Hepatocyte (in vitro differentiated cells): ENCODE measurements around the gene ALG14. TPM values are rescaled to one million over a fixed set of nuclear protein-coding genes. Genes with fewer than 3 reads are reported as not detected.
A peak's percentile ranks its signal among the peaks of the same experiment; 100 is the strongest.
"Not testable (repeated sequence)": the region's sequence is repeated elsewhere in the genome, so short reads cannot be mapped to it uniquely, and the experiment has no call there.

Source experiments
- DNase-seq: peaks from one replicate; pipeline ENCODE4 v3.0.0-alpha.2; 2016; ENCODE audit warnings: low spot score
- H2AFZ ChIP-seq: fragments of 200-600 bp; sonication (generic); 2 replicates; pipeline ENCODE4 v1.6.0; 2016; ENCODE audit warnings: antibody characterized with exemption, mild to moderate bottlenecking
- H3K27ac ChIP-seq: fragments of 200-600 bp; sonication (generic); 2 replicates; pipeline ENCODE4 v1.5.1; 2016; ENCODE audit warnings: mild to moderate bottlenecking
- H3K27me3 ChIP-seq: fragments of 200-600 bp; sonication (generic); 2 replicates; pipeline ENCODE4 v1.6.1; 2016
- H3K36me3 ChIP-seq: fragments of 200-600 bp; sonication (generic); replicated peaks from 2 replicates; pipeline ENCODE4 v1.5.1; 2016; ENCODE audit warnings: low read depth; ENCODE audit not compliant: insufficient read depth
- H3K4me1 ChIP-seq: fragments of 200-600 bp; sonication (generic); 2 replicates; pipeline ENCODE4 v1.5.1; 2016; ENCODE audit warnings: mild to moderate bottlenecking, moderate library complexity; ENCODE audit not compliant: insufficient read depth
- H3K4me2 ChIP-seq: fragments of 200-600 bp; sonication (generic); 2 replicates; pipeline ENCODE4 v1.6.0; 2016
- H3K4me3 ChIP-seq: fragments of 200-600 bp; sonication (generic); 2 replicates; pipeline ENCODE4 v1.5.1; 2016; ENCODE audit warnings: mild to moderate bottlenecking
- H3K79me2 ChIP-seq: fragments of 200-600 bp; sonication (generic); 2 replicates; pipeline ENCODE4 v1.6.0; 2017; ENCODE audit warnings: mild to moderate bottlenecking
- H3K9me2 ChIP-seq: fragments of 200-600 bp; sonication (generic); replicated peaks from 2 replicates; pipeline ENCODE4 v1.6.0; 2017; ENCODE audit warnings: mild to moderate bottlenecking; ENCODE audit not compliant: insufficient read depth
- H3K9me3 ChIP-seq: fragments of 200-600 bp; sonication (generic); 2 replicates; pipeline ENCODE4 v1.5.1; 2016; ENCODE audit warnings: low read depth, mild to moderate bottlenecking
- H4K20me1 ChIP-seq: fragments of 200-600 bp; sonication (generic); 2 replicates; pipeline ENCODE4 v1.6.0; 2016; ENCODE audit warnings: mild to moderate bottlenecking; ENCODE audit not compliant: insufficient read depth, poor library complexity, severe bottlenecking
- EZH2 ChIP-seq: fragments of 200-600 bp; sonication (generic); IDR thresholded peaks from 2 replicates; pipeline ENCODE4 v1.6.1; 2016; ENCODE audit warnings: antibody characterized with exemption, mild to moderate bottlenecking, borderline replicate concordance
- EZH2phosphoT487 ChIP-seq: fragments of 200-600 bp; sonication (generic); IDR thresholded peaks from one replicate; pipeline ENCODE4 v1.6.1; 2018; ENCODE audit warnings: antibody characterized with exemption, mild to moderate bottlenecking, low read depth, moderate library complexity; ENCODE audit not compliant: unreplicated experiment, severe bottlenecking
- WGBS: methylation state at CpG from one replicate; pipeline ENCODE4 v1.1.6; 2016; ENCODE audit warnings: low lambda C conversion rate; ENCODE audit errors: missing lambda C conversion rate; 5-methylcytosine and 5-hydroxymethylcytosine counted together
- polyA plus RNA-seq: library from polyadenylated mRNA; unstranded; fragments of >200 nt; fragmentation: Nextera tagmentation; extraction: Ambion mirVana; gene quantifications from 2 replicates; pipeline ENCODE4 v1.2.1, GENCODE V29; 2016
- total RNA-seq: library from RNA; depleted of rRNA; stranded (reverse); fragments of >200 nt; gene quantifications from 2 replicates; pipeline ENCODE4 v1.2.3, GENCODE V29; 2014
- TF ChIP-seq, protein P1 (sequence below): fragments of 200-600 bp; sonication (generic); IDR thresholded peaks from 2 replicates; pipeline ENCODE4 v1.5.1; 2016; ENCODE audit warnings: antibody characterized with exemption, mild to moderate bottlenecking; ENCODE audit not compliant: poor library complexity

ALG14 gene
- total and polyA plus RNA-seq, 2 experiments from 2014 or later = 2.5 to 22.5 TPM

DNA sequence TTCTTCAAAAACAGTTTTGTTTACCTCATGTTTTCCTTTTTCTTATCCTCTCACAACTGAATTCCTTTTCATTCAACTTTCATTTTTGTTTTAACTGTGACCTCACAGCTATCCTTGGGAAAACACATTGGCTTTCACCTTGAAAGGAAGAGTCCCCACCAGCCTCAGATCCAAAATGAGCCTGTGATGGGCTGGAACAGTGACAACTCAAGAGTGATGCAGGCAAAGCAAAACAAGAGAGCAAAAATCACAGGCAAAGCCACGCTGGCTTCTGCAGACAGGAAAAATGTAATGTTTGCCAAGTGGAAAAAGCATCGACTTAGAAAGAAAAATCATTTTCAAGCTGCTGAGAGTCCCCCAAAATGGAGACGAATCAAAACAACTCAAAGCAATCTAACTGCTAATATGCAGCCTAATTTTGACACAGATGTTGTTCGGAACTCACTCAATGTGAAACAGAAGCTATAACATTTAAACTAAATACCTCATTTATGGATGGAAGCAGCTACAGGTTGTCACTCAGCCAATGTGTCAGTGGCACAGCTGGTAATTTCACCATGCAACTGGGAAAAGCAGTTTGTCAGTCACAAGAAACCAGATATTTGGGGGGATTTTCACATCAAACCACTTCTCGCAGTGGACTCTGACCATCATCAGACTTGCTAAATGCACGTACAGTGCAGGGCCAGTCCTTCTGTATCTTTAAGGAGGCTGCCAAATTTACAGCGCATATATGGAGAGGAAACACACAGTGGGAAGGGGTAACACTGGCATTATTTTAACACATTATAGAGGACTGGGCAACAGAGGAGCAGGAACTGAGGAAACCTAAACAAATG is 50.7 kb downstream of the ALG14 start:
- TF ChIP-seq, protein P1, sequence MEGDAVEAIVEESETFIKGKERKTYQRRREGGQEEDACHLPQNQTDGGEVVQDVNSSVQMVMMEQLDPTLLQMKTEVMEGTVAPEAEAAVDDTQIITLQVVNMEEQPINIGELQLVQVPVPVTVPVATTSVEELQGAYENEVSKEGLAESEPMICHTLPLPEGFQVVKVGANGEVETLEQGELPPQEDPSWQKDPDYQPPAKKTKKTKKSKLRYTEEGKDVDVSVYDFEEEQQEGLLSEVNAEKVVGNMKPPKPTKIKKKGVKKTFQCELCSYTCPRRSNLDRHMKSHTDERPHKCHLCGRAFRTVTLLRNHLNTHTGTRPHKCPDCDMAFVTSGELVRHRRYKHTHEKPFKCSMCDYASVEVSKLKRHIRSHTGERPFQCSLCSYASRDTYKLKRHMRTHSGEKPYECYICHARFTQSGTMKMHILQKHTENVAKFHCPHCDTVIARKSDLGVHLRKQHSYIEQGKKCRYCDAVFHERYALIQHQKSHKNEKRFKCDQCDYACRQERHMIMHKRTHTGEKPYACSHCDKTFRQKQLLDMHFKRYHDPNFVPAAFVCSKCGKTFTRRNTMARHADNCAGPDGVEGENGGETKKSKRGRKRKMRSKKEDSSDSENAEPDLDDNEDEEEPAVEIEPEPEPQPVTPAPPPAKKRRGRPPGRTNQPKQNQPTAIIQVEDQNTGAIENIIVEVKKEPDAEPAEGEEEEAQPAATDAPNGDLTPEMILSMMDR = no peak
- no peak for TF ChIP-seq EZH2
- no peak for TF ChIP-seq EZH2phosphoT487
- Histone ChIP-seq H3K79me2 (no peaks in the 10 kb centered on the region), H4K20me1 (no peaks in the 10 kb centered on the region), H3K27ac (peak overlapping the region; percentile 14), H3K9me3 (no peaks in the 10 kb centered on the region), H3K9me2 (no peaks in the 10 kb centered on the region), H2AFZ (no peak overlapping the region), H3K4me1 (peaks cover 20% of the 10 kb centered on the region), H3K4me3 (no peak overlapping the region), H3K36me3 (no peaks in the 10 kb centered on the region), H3K27me3 (no peaks in the 10 kb centered on the region), H3K4me2 (peak overlapping the region; percentile 55)
- WGBS = 82% methylated on average over 7 of the region's 7 CpGs
- DNase-seq = no peak

DNA sequence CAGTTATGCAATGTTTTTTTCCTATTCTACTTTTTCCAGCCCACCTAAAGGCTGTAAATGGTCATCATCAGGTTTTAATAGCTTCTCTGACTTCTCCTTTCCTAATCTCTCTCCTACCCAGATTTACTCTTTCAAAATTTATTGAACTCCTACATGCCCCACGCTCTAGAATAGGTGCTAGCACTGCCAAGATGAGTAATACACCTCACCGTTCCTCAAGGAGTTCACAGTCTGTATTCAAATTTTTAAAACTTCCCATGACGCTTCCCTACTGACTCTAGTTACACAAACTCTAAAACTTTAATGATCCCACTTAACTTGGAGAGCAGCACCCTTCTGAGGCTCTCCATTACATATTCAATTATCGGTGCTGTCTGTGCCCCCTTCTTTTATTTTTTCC is 51.6 kb downstream of the ALG14 start:
- H2AFZ ChIP-seq = no peak overlapping the region
- no peaks in the 10 kb centered on the region for H3K79me2 ChIP-seq
- no peak for DNase-seq
- TF ChIP-seq, protein P1 = no peak
- no peak for TF ChIP-seq EZH2phosphoT487
- TF ChIP-seq EZH2 = no peak
- H3K4me3 ChIP-seq = no peak overlapping the region
- 80% methylated on average over 4 of the region's 4 CpGs for WGBS
- H3K9me2 ChIP-seq = no peaks in the 10 kb centered on the region
- peak overlapping the region; percentile 14 for H3K27ac ChIP-seq
- no peak overlapping the region for H3K4me2 ChIP-seq
- no peaks in the 10 kb centered on the region for H3K27me3 ChIP-seq
- no peaks in the 10 kb centered on the region for H4K20me1 ChIP-seq
- H3K36me3 ChIP-seq = no peaks in the 10 kb centered on the region
- peaks cover 20% of the 10 kb centered on the region for H3K4me1 ChIP-seq
- H3K9me3 ChIP-seq = no peaks in the 10 kb centered on the region

- not testable (repeated sequence) for H3K9me3 ChIP-seq, H3K4me2 ChIP-seq, H4K20me1 ChIP-seq, H3K36me3 ChIP-seq, H3K9me2 ChIP-seq, DNase-seq, H3K79me2 ChIP-seq, H3K27me3 ChIP-seq, H2AFZ ChIP-seq, H3K4me3 ChIP-seq
- WGBS = 64% methylated on average over 6 of the region's 6 CpGs
- Histone ChIP-seq H3K27ac (peak overlapping the region; percentile 43), H3K4me1 (peaks cover 20% of the 10 kb centered on the region)
These were observed 53.3 kb downstream of the ALG14 start for GRCh38 chr1:95019466-95019865.

GRCh38 chr1:95018602-95019369 is 54.0 kb downstream of the ALG14 start:
- Histone ChIP-seq H3K27me3 (no peaks in the 10 kb centered on the region), H3K4me1 (peaks cover 20% of the 10 kb centered on the region), H3K9me3 (no peaks in the 10 kb centered on the region), H3K36me3 (no peaks in the 10 kb centered on the region), H2AFZ (no peak overlapping the region), H3K4me3 (no peak overlapping the region), H4K20me1 (no peaks in the 10 kb centered on the region), H3K4me2 (no peak overlapping the region), H3K27ac (peak overlapping the region; percentile 43), H3K9me2 (no peaks in the 10 kb centered on the region), H3K79me2 (no peaks in the 10 kb centered on the region)
- DNase-seq = peak; percentile 36
- WGBS = 45% methylated on average over 1 of the region's 1 CpG
- TF ChIP-seq, protein P1 = no peak
- TF ChIP-seq EZH2phosphoT487 (no peak), EZH2 (no peak)
